Skeletal muscle tissue (tissue), 4 donors: ENCODE results near the gene SAP30BP. TPM values are rescaled to one million over a fixed set of nuclear protein-coding genes. Genes with fewer than 3 reads are reported as not detected.

Source experiments
- H3K27ac ChIP-seq: one replicate; pipeline ENCODE4 v1.7.0; 2013; ENCODE audit warnings: mild to moderate bottlenecking, low read depth, low read length, inconsistent platforms
- H3K27me3 ChIP-seq, 3 donors: one replicate each; pipeline ENCODE4 v1.7.0; 2013; ENCODE audit warnings: low read length in 3 of 3; ENCODE audit not compliant: control insufficient read depth in 3 of 3, insufficient read depth in 3 of 3
- H3K36me3 ChIP-seq, 3 donors: one replicate each; pipeline ENCODE4 v1.7.0; 2013; ENCODE audit warnings: low read length in 3 of 3; ENCODE audit not compliant: control insufficient read depth in 3 of 3, insufficient read depth in 3 of 3
- H3K4me1 ChIP-seq, 3 donors: one replicate each; pipeline ENCODE4 v1.7.0; 2013; ENCODE audit warnings: low read length in 3 of 3, mild to moderate bottlenecking in 3 of 3; ENCODE audit not compliant: control insufficient read depth in 3 of 3, insufficient read depth in 3 of 3
- H3K4me3 ChIP-seq, 3 donors: one replicate each; pipeline ENCODE4 v1.7.0; 2013; ENCODE audit warnings: low read length in 3 of 3
- H3K9ac ChIP-seq, 3 donors: one replicate each; pipeline ENCODE4 v1.7.0; 2013; ENCODE audit warnings: low read length in 3 of 3, mild to moderate bottlenecking in 3 of 3, moderate library complexity in 2 of 3, low read depth in 1 of 3
- H3K9me3 ChIP-seq, 3 donors: one replicate each; pipeline ENCODE4 v1.7.0; 2013; ENCODE audit warnings: low read length in 3 of 3; ENCODE audit not compliant: control insufficient read depth in 3 of 3
- total RNA-seq: library from RNA; depleted of rRNA; stranded (reverse); fragments of >200 nt; gene quantifications from one replicate; pipeline ENCODE4 v1.2.3, GENCODE V29; 2014
- donor health status: Osteomylitis.

SAP30BP gene
- total RNA-seq, 1 donor from 2014 or later = 36.5 TPM

DNA sequence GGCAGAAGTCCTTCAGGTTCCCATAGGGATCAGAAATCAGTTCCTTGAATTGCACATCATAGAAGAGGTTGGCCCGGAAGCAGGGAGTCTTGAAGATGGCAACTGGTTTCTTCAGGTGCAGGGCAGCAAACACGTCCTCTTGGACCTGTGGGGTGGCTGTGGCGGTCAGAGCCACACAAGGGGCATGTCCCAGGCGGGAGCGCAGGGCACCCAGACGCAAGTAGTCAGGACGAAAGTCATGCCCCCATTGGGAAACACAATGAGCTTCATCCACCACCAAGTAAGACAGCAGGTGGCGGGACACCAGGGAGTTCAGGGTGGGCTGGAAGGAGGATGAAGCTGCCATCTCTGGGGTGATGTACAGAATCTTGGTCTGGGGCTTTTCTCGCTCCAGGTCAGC, 4.6 kb upstream of the SAP30BP start:
- Histone ChIP-seq H3K9ac (no peak overlapping the region), H3K4me3 (no peak overlapping the region), H3K27me3 (no peaks in the 10 kb centered on the region), H3K36me3 (peaks cover 30 to 41% (median 35%) of the 10 kb centered on the region in 3 donors), H3K9me3 (no peaks in the 10 kb centered on the region), H3K27ac (no peak overlapping the region), H3K4me1 (peaks cover 8 to 12% (median 10%) of the 10 kb centered on the region in 3 donors)

GRCh38 chr17:75664099-75664549, 3.0 kb upstream of the SAP30BP start:
- Histone ChIP-seq H3K9ac (no peak overlapping the region), H3K36me3 (peaks cover 27 to 36% (median 31%) of the 10 kb centered on the region in 3 donors), H3K27ac (no peak overlapping the region), H3K4me1 (peaks cover 14 to 22% (median 21%) of the 10 kb centered on the region in 3 donors), H3K9me3 (no peaks in the 10 kb centered on the region), H3K4me3 (no peak overlapping the region), H3K27me3 (no peaks in the 10 kb centered on the region)

DNA sequence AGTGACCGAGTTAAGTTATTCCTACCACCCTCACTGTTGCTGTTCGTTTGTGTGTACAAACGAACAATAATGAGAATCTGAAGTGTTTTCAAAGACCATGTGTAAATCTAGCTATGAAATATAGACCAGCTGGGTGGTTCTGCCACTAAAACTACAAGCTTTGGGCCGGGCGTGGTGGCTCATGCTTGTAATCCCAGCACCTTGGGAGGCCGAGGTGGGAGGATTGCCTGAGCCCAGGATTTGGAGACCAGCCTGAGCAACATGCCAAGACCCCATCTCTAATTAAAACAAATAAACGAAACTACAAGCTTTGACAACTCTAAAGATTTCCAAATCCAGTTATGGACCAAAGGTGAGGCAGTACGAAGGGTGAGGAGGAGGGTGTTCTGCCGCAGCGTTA, 1.2 kb upstream of the SAP30BP start:
- Histone ChIP-seq H3K27ac (no peak overlapping the region), H3K27me3 (no peaks in the 10 kb centered on the region), H3K9me3 (no peaks in the 10 kb centered on the region), H3K4me1 (peaks cover 14 to 24% (median 21%) of the 10 kb centered on the region in 3 donors), H3K36me3 (peaks cover 28 to 36% (median 35%) of the 10 kb centered on the region in 3 donors), H3K9ac (peak overlapping the region in 1 of 3 donors; percentile 96), H3K4me3 (peak overlapping the region; percentile 98 to 100 (median 100))

DNA sequence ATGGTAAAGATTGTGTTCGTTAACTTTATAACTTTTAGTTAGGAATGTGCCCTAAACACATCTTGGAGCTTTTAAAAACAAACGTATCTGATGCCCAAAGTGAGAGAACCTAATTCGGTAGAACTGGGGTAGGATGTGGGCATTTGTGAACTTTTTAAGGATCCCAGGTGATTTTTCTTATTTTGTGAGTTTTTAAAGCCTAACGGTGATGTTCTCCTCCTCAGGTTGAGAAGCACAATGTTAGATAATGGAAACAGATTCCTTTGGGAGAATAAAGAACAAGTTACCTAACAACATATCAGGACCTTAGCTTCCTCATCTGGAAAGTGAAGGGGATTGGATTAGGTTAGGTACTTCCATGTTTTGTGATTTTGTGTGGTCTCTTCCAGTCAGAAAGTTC, 687 bp downstream of the SAP30BP start:
- Histone ChIP-seq H3K9ac (peak overlapping the region; percentile 93 to 96 (median 95)), H3K27me3 (no peaks in the 10 kb centered on the region), H3K4me1 (peaks cover 14 to 29% (median 21%) of the 10 kb centered on the region in 3 donors), H3K36me3 (peaks cover 24 to 38% (median 37%) of the 10 kb centered on the region in 3 donors), H3K4me3 (peak overlapping the region; percentile 98 to 100 (median 100)), H3K9me3 (no peaks in the 10 kb centered on the region), H3K27ac (peak overlapping the region; percentile 88)

DNA sequence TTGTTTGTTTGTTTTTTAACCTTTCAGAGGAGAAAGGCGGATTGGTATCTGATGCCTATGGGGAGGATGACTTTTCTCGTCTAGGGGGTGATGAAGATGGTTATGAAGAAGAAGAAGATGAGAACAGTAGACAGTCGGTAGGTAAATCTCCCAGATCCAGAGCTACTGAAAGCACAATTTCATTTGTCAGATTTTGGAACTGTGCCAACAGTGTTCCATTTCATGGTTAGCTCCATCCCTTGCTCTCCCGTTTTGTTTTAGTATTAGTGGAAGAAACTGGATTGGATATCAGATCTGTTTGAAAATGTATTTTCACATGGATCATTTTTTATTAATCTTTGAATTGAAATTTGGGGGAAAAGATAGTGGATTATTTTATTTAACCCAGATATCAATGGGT, 1.4 kb downstream of the SAP30BP start:
- no peak overlapping the region for H3K27ac ChIP-seq
- H3K4me3 ChIP-seq = peak overlapping the region in 2 of 3 donors; percentile 98 to 100
- no peaks in the 10 kb centered on the region for H3K9me3 ChIP-seq
- H3K9ac ChIP-seq = no peak overlapping the region
- no peaks in the 10 kb centered on the region for H3K27me3 ChIP-seq
- peaks cover 14 to 29% (median 21%) of the 10 kb centered on the region in 3 donors for H3K4me1 ChIP-seq
- H3K36me3 ChIP-seq = peaks cover 27 to 44% (median 40%) of the 10 kb centered on the region in 3 donors

GRCh38 chr17:75670868-75671267, 3.7 kb downstream of the SAP30BP start:
- no peak overlapping the region for H3K9ac ChIP-seq
- no peaks in the 10 kb centered on the region for H3K9me3 ChIP-seq
- H3K27me3 ChIP-seq = no peaks in the 10 kb centered on the region
- peaks cover 12 to 26% (median 18%) of the 10 kb centered on the region in 3 donors for H3K4me1 ChIP-seq
- peaks cover 27 to 45% (median 42%) of the 10 kb centered on the region in 3 donors for H3K36me3 ChIP-seq
- no peak overlapping the region for H3K4me3 ChIP-seq
- H3K27ac ChIP-seq = no peak overlapping the region

GRCh38 chr17:75672011-75672410, 4.9 kb downstream of the SAP30BP start:
- H3K4me3 ChIP-seq = no peak overlapping the region
- H3K27me3 ChIP-seq = no peaks in the 10 kb centered on the region
- H3K4me1 ChIP-seq = peaks cover 6 to 20% (median 11%) of the 10 kb centered on the region in 3 donors
- no peak overlapping the region for H3K27ac ChIP-seq
- peaks cover 27 to 45% (median 42%) of the 10 kb centered on the region in 3 donors for H3K36me3 ChIP-seq
- no peaks in the 10 kb centered on the region for H3K9me3 ChIP-seq
- no peak overlapping the region for H3K9ac ChIP-seq

DNA sequence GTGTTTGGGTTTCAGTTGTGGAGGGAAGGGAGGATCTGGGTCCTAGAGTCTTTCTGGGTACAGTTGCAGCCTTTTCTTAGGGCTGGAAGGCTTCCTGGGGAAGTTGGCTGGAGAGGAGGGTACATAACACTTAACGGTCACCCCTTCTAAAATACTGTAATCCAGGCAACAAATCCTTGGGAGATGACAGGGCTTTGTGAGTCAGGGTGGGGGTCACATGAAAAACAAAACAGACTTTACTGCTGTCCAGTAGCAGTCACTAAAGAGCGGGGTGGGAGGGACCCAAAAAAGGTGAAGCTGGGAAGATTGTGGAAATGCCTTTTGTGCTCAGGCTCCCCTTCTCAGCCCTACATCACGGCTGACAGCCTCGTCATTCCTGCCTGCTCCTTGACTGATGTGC, 6.3 kb downstream of the SAP30BP start:
- Histone ChIP-seq H3K4me1 (peaks cover 0 to 8% (median under 1%) of the 10 kb centered on the region in 3 donors), H3K4me3 (no peak overlapping the region), H3K36me3 (peaks cover 27 to 45% (median 45%) of the 10 kb centered on the region in 3 donors), H3K9me3 (no peaks in the 10 kb centered on the region), H3K27me3 (no peaks in the 10 kb centered on the region), H3K27ac (no peak overlapping the region), H3K9ac (no peak overlapping the region)

GRCh38 chr17:75676461-75676860, 9.3 kb downstream of the SAP30BP start:
- Histone ChIP-seq H3K27ac (no peak overlapping the region), H3K9ac (no peak overlapping the region), H3K27me3 (no peaks in the 10 kb centered on the region), H3K4me1 (peaks cover 3 to 6% (median 3%) of the 10 kb centered on the region in 3 donors), H3K4me3 (no peak overlapping the region), H3K36me3 (peaks cover 19 to 29% (median 29%) of the 10 kb centered on the region in 3 donors), H3K9me3 (no peaks in the 10 kb centered on the region)

- Histone ChIP-seq H3K4me3 (no peak overlapping the region), H3K27me3 (no peaks in the 10 kb centered on the region), H3K27ac (peak overlapping the region; percentile 5), H3K4me1 (peaks cover 6 to 14% (median 8%) of the 10 kb centered on the region in 3 donors), H3K36me3 (peaks cover 5 to 8% (median 6%) of the 10 kb centered on the region in 3 donors), H3K9ac (no peak overlapping the region), H3K9me3 (no peaks in the 10 kb centered on the region)
Observed at GRCh38 chr17:75679706-75680211, 12.6 kb downstream of the SAP30BP start.
